HFFc6 (cell line): ENCODE results near the gene UBXN11. TPM values are rescaled to one million over a fixed set of nuclear protein-coding genes. Genes with fewer than 3 reads are reported as not detected.

ENCODE experiments used
- DNase-seq: peaks from one replicate; pipeline ENCODE4 v3.0.0-alpha.2; 2018
- H3K27ac Mint-ChIP-seq: 2 replicates; pipeline ENCODE4 v1.8.0; 2020; ENCODE audit warnings: mild to moderate bottlenecking, mixed read lengths
- H3K27me3 Mint-ChIP-seq: 2 replicates; pipeline ENCODE4 v1.8.0; 2021; ENCODE audit warnings: mild to moderate bottlenecking, moderate library complexity, mixed read lengths; ENCODE audit not compliant: insufficient read depth
- H3K36me3 Mint-ChIP-seq: 2 replicates; pipeline ENCODE4 v1.8.0; 2021; ENCODE audit warnings: low read depth, mixed read lengths
- H3K4me1 Mint-ChIP-seq: 2 replicates; pipeline ENCODE4 v1.8.0; 2020; ENCODE audit warnings: low read depth, mixed read lengths
- H3K4me3 Mint-ChIP-seq: 2 replicates; pipeline ENCODE4 v1.8.0; 2020; ENCODE audit warnings: mild to moderate bottlenecking, moderate library complexity, mixed read lengths
- H3K9me3 Mint-ChIP-seq: 2 replicates; pipeline ENCODE4 v1.8.0; 2020; ENCODE audit warnings: mild to moderate bottlenecking, mixed read lengths
- total RNA-seq, 6 experiments: library from RNA; stranded (reverse); fragmentation: NEBNext Ultra II Directional; extraction: Animal tissue kit (Norgen Biotek cat#: 25700); gene quantifications; 2 replicates in 1 of 6; 3 replicates in 5 of 6; pipeline ENCODE4 v1.2.3, GENCODE V29; 2021
- TF ChIP-seq, protein P1 (sequence below): fragments of 200-600 bp; sonication (generic); IDR thresholded peaks from 2 replicates; pipeline ENCODE4 v1.5.0; 2021; ENCODE audit warnings: antibody characterized with exemption, mild to moderate bottlenecking

The UBXN11 gene
- total RNA-seq, 6 experiments from 2014 or later: 9.5 to 11.9 (median 10.5) TPM

DNA sequence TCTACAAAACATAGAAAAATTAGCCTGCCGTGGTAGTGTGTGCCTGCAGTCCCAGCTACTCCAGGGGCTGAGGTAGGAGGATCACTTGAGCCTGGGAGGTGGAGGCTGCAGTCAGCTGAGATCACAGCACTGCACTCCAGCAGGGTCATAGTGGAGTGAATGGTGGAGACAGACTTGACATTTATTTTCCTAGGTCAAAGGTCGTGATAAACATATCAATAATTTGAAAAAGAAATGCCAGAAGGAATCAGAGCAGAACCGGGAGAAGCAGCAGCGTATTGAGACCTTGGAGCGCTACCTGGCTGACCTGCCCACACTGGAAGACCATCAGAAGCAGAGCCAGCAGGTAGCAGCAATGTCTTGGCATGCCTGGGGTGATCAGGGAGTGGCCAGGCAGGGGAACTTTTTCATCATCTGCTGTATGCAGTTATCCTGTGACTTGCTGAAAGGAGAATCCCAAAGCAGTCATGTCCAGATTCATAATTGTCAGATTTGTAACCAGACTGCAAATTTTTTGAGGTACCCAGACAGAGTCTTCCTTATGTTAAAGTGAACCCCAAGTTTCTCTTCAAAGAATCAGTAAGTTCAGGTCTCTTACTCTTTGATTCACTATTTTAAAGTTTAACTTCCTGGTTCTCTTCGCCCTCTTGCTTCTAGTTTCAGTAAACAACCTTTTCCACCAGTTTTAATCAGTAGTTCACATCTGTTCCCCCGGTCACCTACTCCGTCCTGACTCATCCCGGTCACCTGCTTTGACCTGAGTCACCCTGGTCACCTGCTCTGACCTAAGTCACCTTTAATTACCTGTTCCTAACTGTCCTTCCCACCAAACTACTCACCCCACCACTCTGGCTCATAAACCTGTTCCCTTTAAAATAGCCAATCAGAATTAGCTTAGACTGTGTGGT, 37.9 kb downstream of the UBXN11 start:
- no peak overlapping the region for H3K4me3 Mint-ChIP-seq
- 0 out of 2 replicates have a peak, but pooled peaks cover 1% of the 10 kb centered on the region for H3K27me3 Mint-ChIP-seq
- TF ChIP-seq, protein P1, sequence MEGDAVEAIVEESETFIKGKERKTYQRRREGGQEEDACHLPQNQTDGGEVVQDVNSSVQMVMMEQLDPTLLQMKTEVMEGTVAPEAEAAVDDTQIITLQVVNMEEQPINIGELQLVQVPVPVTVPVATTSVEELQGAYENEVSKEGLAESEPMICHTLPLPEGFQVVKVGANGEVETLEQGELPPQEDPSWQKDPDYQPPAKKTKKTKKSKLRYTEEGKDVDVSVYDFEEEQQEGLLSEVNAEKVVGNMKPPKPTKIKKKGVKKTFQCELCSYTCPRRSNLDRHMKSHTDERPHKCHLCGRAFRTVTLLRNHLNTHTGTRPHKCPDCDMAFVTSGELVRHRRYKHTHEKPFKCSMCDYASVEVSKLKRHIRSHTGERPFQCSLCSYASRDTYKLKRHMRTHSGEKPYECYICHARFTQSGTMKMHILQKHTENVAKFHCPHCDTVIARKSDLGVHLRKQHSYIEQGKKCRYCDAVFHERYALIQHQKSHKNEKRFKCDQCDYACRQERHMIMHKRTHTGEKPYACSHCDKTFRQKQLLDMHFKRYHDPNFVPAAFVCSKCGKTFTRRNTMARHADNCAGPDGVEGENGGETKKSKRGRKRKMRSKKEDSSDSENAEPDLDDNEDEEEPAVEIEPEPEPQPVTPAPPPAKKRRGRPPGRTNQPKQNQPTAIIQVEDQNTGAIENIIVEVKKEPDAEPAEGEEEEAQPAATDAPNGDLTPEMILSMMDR: no peak
- DNase-seq: no peak
- H3K27ac Mint-ChIP-seq: no peak overlapping the region
- peaks cover 18% of the 10 kb centered on the region for H3K9me3 Mint-ChIP-seq
- H3K36me3 Mint-ChIP-seq: peaks cover 35% of the 10 kb centered on the region
- H3K4me1 Mint-ChIP-seq: peaks cover 6% of the 10 kb centered on the region; the same call in 1 of the 2 replicates

DNA sequence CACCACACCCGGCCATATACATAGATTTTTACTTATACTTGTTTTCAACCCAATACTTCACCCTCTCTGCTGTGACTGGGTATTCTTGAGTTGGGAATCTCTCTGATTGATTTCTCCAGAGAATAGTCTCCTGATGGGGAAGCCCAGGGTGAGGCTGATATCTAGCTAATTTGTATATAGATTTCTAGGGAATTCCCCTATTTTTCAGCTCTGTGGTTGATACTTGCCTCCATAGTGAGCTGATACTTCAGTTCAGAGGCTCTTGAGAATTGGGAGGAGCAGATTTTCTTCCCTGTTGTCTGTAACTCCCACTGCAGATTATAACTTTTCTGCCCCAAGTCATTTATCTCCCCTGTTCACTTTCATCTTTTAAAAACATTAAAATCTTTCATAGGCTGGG, 41.0 kb downstream of the UBXN11 start:
- TF ChIP-seq, protein P1: no peak
- H3K27me3 Mint-ChIP-seq: 0 out of 2 replicates have a peak, but pooled peaks cover 1% of the 10 kb centered on the region
- peaks cover 28% of the 10 kb centered on the region for H3K36me3 Mint-ChIP-seq
- peaks cover 6% of the 10 kb centered on the region; the same call in 1 of the 2 replicates for H3K4me1 Mint-ChIP-seq
- H3K9me3 Mint-ChIP-seq: peaks cover 18% of the 10 kb centered on the region
- H3K4me3 Mint-ChIP-seq: no peak overlapping the region
- no peak for DNase-seq
- H3K27ac Mint-ChIP-seq: no peak overlapping the region

DNA sequence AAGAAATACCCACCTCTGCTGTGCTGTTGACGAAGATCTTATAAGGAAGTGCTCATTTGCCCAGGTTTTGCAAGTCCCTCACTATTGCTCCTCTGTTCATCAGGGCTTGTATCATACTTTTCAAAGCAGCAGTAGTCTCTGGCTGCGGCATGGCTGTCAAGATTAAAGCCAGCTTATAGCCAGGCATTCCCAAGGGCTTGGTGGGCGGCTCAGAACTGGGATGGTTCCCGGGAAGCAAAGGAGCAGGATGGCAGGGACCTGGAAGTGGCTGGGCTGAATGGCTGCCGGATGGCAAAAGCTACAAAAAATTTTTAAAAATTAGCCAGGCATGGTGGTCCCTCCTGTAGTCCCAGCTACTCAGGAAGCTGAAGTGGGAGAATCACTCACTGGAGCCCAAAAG, 43.2 kb downstream of the UBXN11 start:
- TF ChIP-seq, protein P1: no peak
- H3K4me1 Mint-ChIP-seq: peaks cover 6% of the 10 kb centered on the region; the same call in 1 of the 2 replicates
- peaks cover 3% of the 10 kb centered on the region for H3K9me3 Mint-ChIP-seq
- H3K27me3 Mint-ChIP-seq: 0 out of 2 replicates have a peak, but pooled peaks cover 1% of the 10 kb centered on the region
- H3K4me3 Mint-ChIP-seq: no peak overlapping the region
- peaks cover 16% of the 10 kb centered on the region for H3K36me3 Mint-ChIP-seq
- DNase-seq: no peak
- no peak overlapping the region for H3K27ac Mint-ChIP-seq

DNA sequence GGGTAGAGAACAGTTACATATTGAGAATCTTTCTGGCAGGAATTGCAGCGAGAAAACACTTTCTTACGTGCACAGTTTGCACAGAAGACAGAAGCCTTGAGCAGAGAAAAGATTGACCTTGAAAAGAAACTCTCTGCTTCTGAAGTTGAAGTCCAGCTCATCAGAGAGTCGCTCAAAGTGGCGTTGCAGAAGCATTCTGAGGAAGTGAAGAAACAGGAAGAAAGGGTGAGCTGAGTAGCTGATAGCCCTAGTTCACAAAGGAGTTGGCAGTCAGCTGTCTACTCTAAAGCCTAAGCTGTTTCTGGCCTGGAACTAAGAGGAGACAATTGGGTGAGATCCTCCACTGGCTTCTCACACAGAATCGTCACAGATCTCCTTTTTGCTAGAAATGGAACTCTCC, 46.9 kb downstream of the UBXN11 start:
- H3K36me3 Mint-ChIP-seq: peaks cover 18% of the 10 kb centered on the region
- H3K27ac Mint-ChIP-seq: no peak overlapping the region

DNA sequence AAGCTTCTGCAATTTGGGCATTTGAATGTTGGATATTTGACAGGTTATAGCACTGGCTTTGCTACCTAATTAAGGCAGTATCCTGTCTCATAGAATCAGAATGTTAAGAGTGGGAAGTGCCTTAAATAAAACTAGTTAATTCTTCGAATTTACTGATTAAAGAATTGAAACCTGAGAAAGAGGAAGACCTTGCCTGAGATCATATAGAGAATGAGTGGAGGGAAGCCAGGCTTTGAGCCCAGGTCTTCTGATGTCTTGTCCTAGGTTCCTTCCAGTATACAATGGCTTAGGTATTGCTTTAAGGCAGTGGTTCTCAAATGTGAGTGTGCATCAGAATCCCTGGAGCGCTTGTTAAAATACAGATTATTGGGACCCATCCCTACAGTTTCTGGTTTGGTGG, 47.4 kb downstream of the UBXN11 start:
- no peak for DNase-seq
- Mint-ChIP-seq H3K27ac (no peak overlapping the region), H3K9me3 (no peaks in the 10 kb centered on the region), H3K36me3 (peaks cover 16% of the 10 kb centered on the region), H3K4me1 (no peaks in the 10 kb centered on the region), H3K4me3 (no peak overlapping the region), H3K27me3 (no peaks in the 10 kb centered on the region; the same call in 1 of the 2 replicates)
- TF ChIP-seq, protein P1: no peak

More for the DNA sequence above, 46.9 kb downstream of the UBXN11 start:
- no peak overlapping the region for H3K4me3 Mint-ChIP-seq
- no peak for DNase-seq
- no peaks in the 10 kb centered on the region for H3K9me3 Mint-ChIP-seq
- TF ChIP-seq, protein P1: no peak
- no peaks in the 10 kb centered on the region for H3K4me1 Mint-ChIP-seq
- no peaks in the 10 kb centered on the region; the same call in 1 of the 2 replicates for H3K27me3 Mint-ChIP-seq
